Panc1 (cell line): ENCODE results near the gene HS2ST1. TPM values are rescaled to one million over a fixed set of nuclear protein-coding genes. Genes with fewer than 3 reads are reported as not detected.

Experiments
- ATAC-seq: fragments of 200-7000 bp; cut with Tn5 transposase; 2 replicates; pipeline ENCODE4 v1.9.1; 2020; ENCODE audit warnings: mild to moderate bottlenecking, moderate library complexity
- BruUV-seq: library from RNA; stranded (reverse); fragments of 400-500 nt; replicated peaks from 2 replicates; lab custom pipeline; 2021; lab: Mats Ljungman, UMichigan
- CTCF ChIA-PET: fragments of 300-600 bp; sonication (Branson Sonifier 250); formaldehyde crosslinking; loops from one replicate; lab custom pipeline; 2022; ENCODE audit warnings: antibody characterized with exemption; lab: Charles Lee
- POLR2A ChIA-PET: fragments of 300-600 bp; sonication (Branson Sonifier 250); formaldehyde crosslinking; loops from one replicate; lab custom pipeline; 2022; ENCODE audit warnings: antibody characterized with exemption; lab: Charles Lee
- DNase-seq: peaks from one replicate; pipeline ENCODE4 v3.0.0-alpha.2; 2010; ENCODE audit warnings: low read depth, low spot score
- H3K27ac ChIP-seq: 2 replicates; pipeline ENCODE4 v1.5.1; 2011; ENCODE audit warnings: mild to moderate bottlenecking, low read length, inconsistent platforms
- H3K27me3 ChIP-seq: fragments of 200-500 bp; sonication (Bioruptor generic); 2 replicates; pipeline ENCODE4 v1.6.0; 2014; ENCODE audit warnings: low read length, inconsistent platforms; ENCODE audit not compliant: control insufficient read depth, insufficient read depth
- H3K36me3 ChIP-seq: fragments of 200-500 bp; sonication (Bioruptor generic); 2 replicates; pipeline ENCODE4 v1.5.1; 2014; ENCODE audit warnings: inconsistent platforms, mild to moderate bottlenecking, low read length, moderate library complexity; ENCODE audit not compliant: control insufficient read depth, insufficient read depth
- H3K4me1 ChIP-seq: 2 replicates; pipeline ENCODE4 v1.5.1; 2011; ENCODE audit warnings: inconsistent platforms, mild to moderate bottlenecking, low read length, moderate library complexity; ENCODE audit not compliant: control insufficient read depth, insufficient read depth
- H3K4me3 ChIP-seq, 2 experiments: 2 replicates each; pipeline ENCODE4 v1.5.1; 2011 to 2012; ENCODE audit warnings: low read depth in 2 of 2, low read length in 2 of 2, mild to moderate bottlenecking in 2 of 2, inconsistent platforms in 1 of 2, moderate library complexity in 1 of 2
- H3K9me3 ChIP-seq: fragments of 200-500 bp; sonication (Bioruptor generic); 2 replicates; pipeline ENCODE4 v1.5.1; 2014; ENCODE audit warnings: low read depth, mild to moderate bottlenecking, inconsistent platforms, low read length, moderate library complexity; ENCODE audit not compliant: control insufficient read depth, insufficient read depth
- POLR2AphosphoS5 ChIP-seq: IDR thresholded peaks from 2 replicates; pipeline ENCODE4 v1.6.1; 2012; ENCODE audit warnings: mild to moderate bottlenecking, low read depth, low read length, moderate library complexity
- SIN3A ChIP-seq: IDR thresholded peaks from 2 replicates; pipeline ENCODE4 v1.6.1; 2012; ENCODE audit warnings: low read depth, mild to moderate bottlenecking, low read length, moderate library complexity, borderline replicate concordance; ENCODE audit not compliant: insufficient read depth
- TCF7L2 ChIP-seq: IDR thresholded peaks from 2 replicates; pipeline ENCODE4 v1.6.1; 2011; ENCODE audit warnings: mild to moderate bottlenecking, low read depth, low read length, inconsistent platforms
- in situ Hi-C: cut with HindIII; loops from 2 replicates; pipeline ENCODE4 v1.10.0; 2016; ENCODE audit warnings: low sequenced_read_pairs, low pct_unique_long_range_greater_than_20kb
- intact Hi-C: fragments of 100-400 bp; cut with micrococcal nuclease; formaldehyde crosslinking; loops from one replicate; pipeline ENCODE4 v1.10.0; 2022; ENCODE audit not compliant: unreplicated experiment
- total RNA-seq: library from RNA; stranded (reverse); gene quantifications from one replicate; pipeline ENCODE4 v1.2.1, GENCODE V29; 2021; ENCODE audit not compliant: unreplicated experiment
- TF ChIP-seq, protein P1 (sequence below): fragments of 450-650 bp; IDR thresholded peaks from 2 replicates; pipeline ENCODE4 v1.5.1; 2017; ENCODE audit warnings: mild to moderate bottlenecking
- TF ChIP-seq, protein P2 (sequence below), 2 experiments: IDR thresholded peaks; 2 replicates each; pipeline ENCODE4 v1.6.1; 2011 to 2012; ENCODE audit warnings: low read depth in 2 of 2, control low read depth in 1 of 2, low read length in 1 of 2, mild to moderate bottlenecking in 1 of 2, moderate library complexity in 1 of 2; ENCODE audit not compliant: insufficient read depth in 1 of 2

HS2ST1 gene
- total RNA-seq, 1 experiment from 2014 or later: 81.0 TPM

DNA sequence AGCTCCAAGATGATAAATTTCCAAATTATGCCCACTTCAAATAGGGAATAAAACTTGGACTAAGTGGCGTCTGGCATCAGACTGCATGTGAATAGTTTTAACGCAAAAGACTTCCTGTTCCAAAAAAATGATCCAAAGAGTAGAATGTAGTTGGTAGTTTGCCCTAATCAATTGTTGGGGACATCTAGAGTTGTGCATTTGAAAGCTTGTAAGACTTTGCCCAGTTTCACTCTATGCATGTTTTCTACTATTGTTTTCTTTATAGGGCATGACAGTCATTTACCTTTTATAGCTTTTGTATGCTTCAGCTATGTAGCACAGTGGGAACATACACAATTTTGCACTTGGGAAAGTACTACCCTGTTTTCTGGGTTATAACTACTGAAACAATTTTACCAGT is 86.0 kb downstream of the HS2ST1 start:
- DNase-seq: no peak
- H3K4me3 ChIP-seq: no peak overlapping the region
- ChIA-PET CTCF (no interaction called here), POLR2A (no interaction called here)
- intact Hi-C loops (no loop called here), in situ Hi-C loops (no loop called here)
- H3K27me3 ChIP-seq: no peaks in the 10 kb centered on the region
- TF ChIP-seq TCF7L2 (no peak), SIN3A (no peak), POLR2AphosphoS5 (no peak)
- TF ChIP-seq, protein P1, sequence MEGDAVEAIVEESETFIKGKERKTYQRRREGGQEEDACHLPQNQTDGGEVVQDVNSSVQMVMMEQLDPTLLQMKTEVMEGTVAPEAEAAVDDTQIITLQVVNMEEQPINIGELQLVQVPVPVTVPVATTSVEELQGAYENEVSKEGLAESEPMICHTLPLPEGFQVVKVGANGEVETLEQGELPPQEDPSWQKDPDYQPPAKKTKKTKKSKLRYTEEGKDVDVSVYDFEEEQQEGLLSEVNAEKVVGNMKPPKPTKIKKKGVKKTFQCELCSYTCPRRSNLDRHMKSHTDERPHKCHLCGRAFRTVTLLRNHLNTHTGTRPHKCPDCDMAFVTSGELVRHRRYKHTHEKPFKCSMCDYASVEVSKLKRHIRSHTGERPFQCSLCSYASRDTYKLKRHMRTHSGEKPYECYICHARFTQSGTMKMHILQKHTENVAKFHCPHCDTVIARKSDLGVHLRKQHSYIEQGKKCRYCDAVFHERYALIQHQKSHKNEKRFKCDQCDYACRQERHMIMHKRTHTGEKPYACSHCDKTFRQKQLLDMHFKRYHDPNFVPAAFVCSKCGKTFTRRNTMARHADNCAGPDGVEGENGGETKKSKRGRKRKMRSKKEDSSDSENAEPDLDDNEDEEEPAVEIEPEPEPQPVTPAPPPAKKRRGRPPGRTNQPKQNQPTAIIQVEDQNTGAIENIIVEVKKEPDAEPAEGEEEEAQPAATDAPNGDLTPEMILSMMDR: no peak
- TF ChIP-seq, protein P2, sequence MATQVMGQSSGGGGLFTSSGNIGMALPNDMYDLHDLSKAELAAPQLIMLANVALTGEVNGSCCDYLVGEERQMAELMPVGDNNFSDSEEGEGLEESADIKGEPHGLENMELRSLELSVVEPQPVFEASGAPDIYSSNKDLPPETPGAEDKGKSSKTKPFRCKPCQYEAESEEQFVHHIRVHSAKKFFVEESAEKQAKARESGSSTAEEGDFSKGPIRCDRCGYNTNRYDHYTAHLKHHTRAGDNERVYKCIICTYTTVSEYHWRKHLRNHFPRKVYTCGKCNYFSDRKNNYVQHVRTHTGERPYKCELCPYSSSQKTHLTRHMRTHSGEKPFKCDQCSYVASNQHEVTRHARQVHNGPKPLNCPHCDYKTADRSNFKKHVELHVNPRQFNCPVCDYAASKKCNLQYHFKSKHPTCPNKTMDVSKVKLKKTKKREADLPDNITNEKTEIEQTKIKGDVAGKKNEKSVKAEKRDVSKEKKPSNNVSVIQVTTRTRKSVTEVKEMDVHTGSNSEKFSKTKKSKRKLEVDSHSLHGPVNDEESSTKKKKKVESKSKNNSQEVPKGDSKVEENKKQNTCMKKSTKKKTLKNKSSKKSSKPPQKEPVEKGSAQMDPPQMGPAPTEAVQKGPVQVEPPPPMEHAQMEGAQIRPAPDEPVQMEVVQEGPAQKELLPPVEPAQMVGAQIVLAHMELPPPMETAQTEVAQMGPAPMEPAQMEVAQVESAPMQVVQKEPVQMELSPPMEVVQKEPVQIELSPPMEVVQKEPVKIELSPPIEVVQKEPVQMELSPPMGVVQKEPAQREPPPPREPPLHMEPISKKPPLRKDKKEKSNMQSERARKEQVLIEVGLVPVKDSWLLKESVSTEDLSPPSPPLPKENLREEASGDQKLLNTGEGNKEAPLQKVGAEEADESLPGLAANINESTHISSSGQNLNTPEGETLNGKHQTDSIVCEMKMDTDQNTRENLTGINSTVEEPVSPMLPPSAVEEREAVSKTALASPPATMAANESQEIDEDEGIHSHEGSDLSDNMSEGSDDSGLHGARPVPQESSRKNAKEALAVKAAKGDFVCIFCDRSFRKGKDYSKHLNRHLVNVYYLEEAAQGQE (IDR thresholded peaks at IDR 0.05; ENCODE audit: insufficient read depth in 1 of 2, low read depth in 2 of 2, low read length in 1 of 2): no peak
- ATAC-seq: no peak
- no peaks in the 10 kb centered on the region for H3K36me3 ChIP-seq
- no peaks in the 10 kb centered on the region; the same call in 1 of the 2 replicates for H3K4me1 ChIP-seq
- no TSS peak for BruUV-seq
- H3K9me3 ChIP-seq: no peaks in the 10 kb centered on the region
- no peak overlapping the region for H3K27ac ChIP-seq

DNA sequence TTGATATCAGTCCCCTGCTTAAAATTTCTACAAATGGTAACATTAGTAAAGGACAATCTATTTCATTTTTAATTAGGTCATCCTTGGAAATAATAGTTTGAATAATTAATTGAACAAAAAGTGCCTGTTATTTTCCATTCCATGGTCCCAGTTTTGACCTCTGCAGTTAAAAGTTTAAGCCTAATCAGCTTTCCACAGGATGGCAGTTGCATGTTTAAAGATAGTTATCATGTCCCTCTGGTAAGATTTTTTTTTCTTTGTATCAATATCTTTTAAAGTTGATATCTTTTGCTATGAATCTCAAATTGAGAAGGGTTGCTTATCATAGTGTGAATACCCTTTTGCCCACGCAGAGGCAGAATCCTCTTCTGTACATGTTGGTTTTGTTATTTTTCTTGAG is 90.4 kb downstream of the HS2ST1 start:
- H3K4me1 ChIP-seq: no peaks in the 10 kb centered on the region
- H3K27me3 ChIP-seq: no peaks in the 10 kb centered on the region
- no peaks in the 10 kb centered on the region for H3K9me3 ChIP-seq
- ChIA-PET POLR2A (no interaction called here), CTCF (no interaction called here)
- no peak overlapping the region for H3K27ac ChIP-seq
- intact Hi-C loops (no loop called here), in situ Hi-C loops (no loop called here)
- H3K36me3 ChIP-seq: no peaks in the 10 kb centered on the region
- ATAC-seq (no peak), DNase-seq (no peak)
- TF ChIP-seq, protein P1: no peak
- TF ChIP-seq SIN3A (no peak), TCF7L2 (no peak), POLR2AphosphoS5 (no peak)
- TF ChIP-seq, protein P2 (IDR thresholded peaks at IDR 0.05; ENCODE audit: insufficient read depth in 1 of 2, low read depth in 2 of 2, low read length in 1 of 2): no peak
- no peak overlapping the region for H3K4me3 ChIP-seq
- BruUV-seq: no TSS peak
